Kidney epithelial cell (primary cell): ENCODE results near the gene TMSB4X. TPM values are rescaled to one million over a fixed set of nuclear protein-coding genes. Genes with fewer than 3 reads are reported as not detected.

ENCODE experiments used
- DNase-seq: peaks from one replicate; pipeline ENCODE4 v3.0.0-alpha.2; 2010; ENCODE audit warnings: low read depth
- H3K27me3 ChIP-seq: 2 replicates; pipeline ENCODE4 v1.6.0; 2011; ENCODE audit warnings: low read length; ENCODE audit not compliant: control insufficient read depth, insufficient read depth
- H3K36me3 ChIP-seq: 2 replicates; pipeline ENCODE4 v1.5.1; 2011; ENCODE audit warnings: low read length; ENCODE audit not compliant: control insufficient read depth, insufficient read depth
- H3K4me3 ChIP-seq: 2 replicates; pipeline ENCODE4 v1.5.1; 2011; ENCODE audit warnings: low read depth, mild to moderate bottlenecking, control low read depth, low read length
- total RNA-seq: library from RNA; depleted of rRNA; stranded (reverse); fragments of >200 nt; gene quantifications from 2 replicates; pipeline ENCODE4 v1.2.3, GENCODE V29; 2015
- TF ChIP-seq, protein P1 (sequence below): IDR thresholded peaks from 2 replicates; pipeline ENCODE4 v1.5.1; 2011; ENCODE audit warnings: mild to moderate bottlenecking, moderate library complexity, low read length, control low read depth, inconsistent platforms; ENCODE audit not compliant: insufficient read depth, poor library complexity, severe bottlenecking

The TMSB4X gene
- total RNA-seq, 1 donor from 2014 or later, result 3,601 TPM

DNA sequence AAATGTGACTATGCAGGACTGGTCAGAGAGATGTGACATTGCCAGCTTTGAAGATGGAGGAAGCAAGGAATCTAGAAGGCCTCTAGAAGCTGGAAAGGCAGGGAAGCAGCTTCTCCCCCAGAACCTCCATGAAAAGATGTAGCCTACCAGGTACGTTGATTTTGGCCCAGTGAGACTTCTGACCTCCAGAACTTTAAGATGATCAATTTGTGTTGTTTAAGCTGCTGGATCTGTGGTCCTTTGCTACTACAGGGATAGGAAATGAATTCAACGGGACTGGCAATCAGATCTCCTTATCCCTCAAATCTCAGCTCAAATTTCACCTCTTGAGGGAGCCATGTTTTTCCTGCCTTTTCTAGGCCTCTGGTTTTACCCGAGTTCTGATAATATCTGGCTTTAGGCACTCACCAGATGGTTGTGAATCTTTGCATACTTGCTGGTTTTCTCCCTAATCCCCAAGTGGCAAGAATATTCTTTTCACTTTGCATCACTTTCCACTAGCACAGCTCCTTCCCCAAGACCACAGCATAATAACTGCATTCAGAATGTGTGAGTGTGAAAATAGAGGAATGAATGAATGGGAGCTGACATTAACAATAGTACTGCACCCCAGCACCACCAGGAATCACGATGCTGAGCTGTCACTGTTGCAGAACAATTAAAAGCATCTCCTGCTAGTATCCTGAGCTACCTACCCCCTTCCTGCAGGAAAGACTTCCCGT is 25.5 kb upstream of the TMSB4X start:
- TF ChIP-seq, protein P1, sequence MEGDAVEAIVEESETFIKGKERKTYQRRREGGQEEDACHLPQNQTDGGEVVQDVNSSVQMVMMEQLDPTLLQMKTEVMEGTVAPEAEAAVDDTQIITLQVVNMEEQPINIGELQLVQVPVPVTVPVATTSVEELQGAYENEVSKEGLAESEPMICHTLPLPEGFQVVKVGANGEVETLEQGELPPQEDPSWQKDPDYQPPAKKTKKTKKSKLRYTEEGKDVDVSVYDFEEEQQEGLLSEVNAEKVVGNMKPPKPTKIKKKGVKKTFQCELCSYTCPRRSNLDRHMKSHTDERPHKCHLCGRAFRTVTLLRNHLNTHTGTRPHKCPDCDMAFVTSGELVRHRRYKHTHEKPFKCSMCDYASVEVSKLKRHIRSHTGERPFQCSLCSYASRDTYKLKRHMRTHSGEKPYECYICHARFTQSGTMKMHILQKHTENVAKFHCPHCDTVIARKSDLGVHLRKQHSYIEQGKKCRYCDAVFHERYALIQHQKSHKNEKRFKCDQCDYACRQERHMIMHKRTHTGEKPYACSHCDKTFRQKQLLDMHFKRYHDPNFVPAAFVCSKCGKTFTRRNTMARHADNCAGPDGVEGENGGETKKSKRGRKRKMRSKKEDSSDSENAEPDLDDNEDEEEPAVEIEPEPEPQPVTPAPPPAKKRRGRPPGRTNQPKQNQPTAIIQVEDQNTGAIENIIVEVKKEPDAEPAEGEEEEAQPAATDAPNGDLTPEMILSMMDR, result no peak

DNA sequence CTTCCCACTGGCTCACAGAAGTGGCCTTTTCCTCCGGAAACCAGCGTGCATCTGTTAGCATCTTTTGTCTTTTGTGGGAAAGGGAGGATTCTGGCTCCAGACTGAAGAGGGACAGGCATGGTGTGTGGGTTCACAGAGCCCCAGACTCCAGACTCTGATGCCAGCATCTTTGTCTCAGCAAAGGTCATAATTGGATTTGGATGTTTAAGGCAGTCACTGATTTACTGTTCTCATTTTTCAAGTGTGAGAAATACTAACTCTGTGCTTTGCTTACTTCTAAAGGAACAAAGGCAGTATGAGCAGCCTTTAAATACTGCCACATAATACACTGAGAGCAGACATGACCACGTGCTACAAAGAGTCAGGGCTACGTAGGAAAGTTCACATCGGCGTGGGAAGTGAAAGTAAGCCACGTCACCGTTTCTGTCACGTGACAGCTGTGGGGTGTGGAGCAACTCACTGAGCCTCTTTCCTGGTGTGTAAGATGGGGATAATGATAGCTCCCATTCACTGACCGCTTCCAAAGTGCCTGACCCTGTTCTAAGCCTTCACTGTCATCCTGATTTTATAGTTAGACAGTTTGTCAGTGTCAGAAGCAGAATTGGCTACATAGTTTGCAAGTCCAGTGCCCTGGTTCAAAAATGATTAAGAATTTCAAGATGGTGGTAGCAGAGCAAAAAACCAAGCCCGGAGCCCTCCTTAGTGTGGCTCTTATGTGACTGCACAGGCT is 24.8 kb upstream of the TMSB4X start:
- no peak for DNase-seq
- H3K27me3 ChIP-seq, result no peaks in the 10 kb centered on the region
- H3K4me3 ChIP-seq, result no peak overlapping the region
- H3K36me3 ChIP-seq, result no peaks in the 10 kb centered on the region
- TF ChIP-seq, protein P1, result no peak

More for the DNA sequence above, 25.5 kb upstream of the TMSB4X start:
- no peaks in the 10 kb centered on the region for H3K36me3 ChIP-seq
- no peak for DNase-seq
- no peak overlapping the region for H3K4me3 ChIP-seq
- H3K27me3 ChIP-seq, result no peaks in the 10 kb centered on the region

GRCh38 chrX:12950851-12951594 is 23.9 kb upstream of the TMSB4X start:
- Histone ChIP-seq H3K4me3 (no peak overlapping the region), H3K27me3 (no peaks in the 10 kb centered on the region), H3K36me3 (no peaks in the 10 kb centered on the region)
- TF ChIP-seq, protein P1, result peak; percentile 47
- DNase-seq, result no peak

DNA sequence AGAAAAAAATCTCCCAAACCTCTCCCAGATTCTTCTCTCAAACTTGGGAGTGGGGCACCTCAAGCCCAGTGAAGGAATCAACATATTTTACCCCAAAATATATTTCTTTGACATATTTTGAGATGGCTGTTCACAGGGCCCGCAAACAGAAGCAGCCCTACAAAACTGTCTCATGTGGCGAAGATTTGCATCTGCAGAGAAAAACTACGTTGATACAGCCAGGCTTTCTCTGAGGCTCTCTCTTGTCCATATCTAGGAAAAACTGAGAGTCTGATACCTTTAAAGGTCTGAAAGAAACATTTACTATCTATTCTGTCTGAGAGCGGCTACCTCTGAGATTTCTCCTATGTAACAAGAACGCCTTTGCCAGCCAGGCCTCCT is 23.3 kb upstream of the TMSB4X start:
- H3K36me3 ChIP-seq, result no peaks in the 10 kb centered on the region
- H3K27me3 ChIP-seq, result no peaks in the 10 kb centered on the region
- no peak for DNase-seq
- H3K4me3 ChIP-seq, result no peak overlapping the region
- TF ChIP-seq, protein P1, result no peak

- Histone ChIP-seq H3K4me3 (no peak overlapping the region), H3K36me3 (no peaks in the 10 kb centered on the region), H3K27me3 (no peaks in the 10 kb centered on the region)
- no peak for DNase-seq
- TF ChIP-seq, protein P1, result no peak
These were observed 21.5 kb upstream of the TMSB4X start for GRCh38 chrX:12953420-12953819.
